ENCODE measurements around the gene PGS1.

- TF ChIP-seq CTCF (IDR thresholded peaks at IDR 0.05) (no peak), POLR2A (IDR thresholded peaks at IDR 0.05) (no peak)
These were observed 30.2 kb upstream of the PGS1 start for GRCh38 chr17:78348055-78348770.

All from uterus (tissue), 2 donors.